Activated effector memory CD4-positive, alpha-beta T cell treated with Interleukin-2 at 50 U/mL for 16 hours (primary cell): ENCODE data around the gene DNASE1L1.

Experiments used
- DNase-seq: peaks from one replicate; pipeline ENCODE4 v3.0.0-alpha.2; 2020

Gene DNASE1L1

GRCh38 chrX:154436374-154436982, 27.4 kb upstream of the DNASE1L1 start:
- DNase-seq, result peak; percentile 46

- DNase-seq, result no peak
These were observed 26.2 kb upstream of the DNASE1L1 start for GRCh38 chrX:154435171-154435733.

- DNase-seq, result no peak
These were observed 25.5 kb upstream of the DNASE1L1 start for GRCh38 chrX:154434394-154435168.

GRCh38 chrX:154433605-154434004, 24.6 kb upstream of the DNASE1L1 start:
- DNase-seq, result no peak

- no peak for DNase-seq
These were observed 23.2 kb upstream of the DNASE1L1 start for GRCh38 chrX:154432210-154432609.

GRCh38 chrX:154431341-154431740, 22.3 kb upstream of the DNASE1L1 start:
- no peak for DNase-seq

GRCh38 chrX:154430916-154431315, 21.9 kb upstream of the DNASE1L1 start:
- DNase-seq, result no peak

- no peak for DNase-seq
These were observed 21.4 kb upstream of the DNASE1L1 start for GRCh38 chrX:154430479-154430878.

- DNase-seq, result no peak
These were observed 20.7 kb upstream of the DNASE1L1 start for GRCh38 chrX:154429711-154430110.

GRCh38 chrX:154428176-154429171, 19.4 kb upstream of the DNASE1L1 start, which contains the start of gene ATP6AP1:
TSS of gene ATP6AP1 (plus strand) at chrX:154428677. CDS start at chrX:154428693, 16 bp downstream.
- peak; percentile 82 for DNase-seq

GRCh38 chrX:154426916-154427770, 18.1 kb upstream of the DNASE1L1 start:
- no peak for DNase-seq

- DNase-seq, result no peak
These were observed 11.3 kb upstream of the DNASE1L1 start for GRCh38 chrX:154420402-154420756.

- DNase-seq, result no peak
These were observed 10.8 kb upstream of the DNASE1L1 start for GRCh38 chrX:154419688-154420401.

GRCh38 chrX:154419189-154419588, 10.1 kb upstream of the DNASE1L1 start:
- no peak for DNase-seq

GRCh38 chrX:154417157-154417556, 8.1 kb upstream of the DNASE1L1 start:
- DNase-seq, result no peak

GRCh38 chrX:154413142-154413541, 4.1 kb upstream of the DNASE1L1 start:
- DNase-seq, result no peak

GRCh38 chrX:154412468-154412867, 3.4 kb upstream of the DNASE1L1 start:
- DNase-seq, result no peak

GRCh38 chrX:154411981-154412340, 2.9 kb upstream of the DNASE1L1 start:
- peak; percentile 32 for DNase-seq

- DNase-seq, result no peak
These were observed 314 bp downstream of the DNASE1L1 start for GRCh38 chrX:154408659-154409221.

- no peak for DNase-seq
These were observed 4.3 kb downstream of the DNASE1L1 start for GRCh38 chrX:154404625-154405192.

- no peak for DNase-seq
These were observed 5.2 kb downstream of the DNASE1L1 start for GRCh38 chrX:154403858-154404257.
